ENCODE measurements around the gene SUV39H1.
"Not testable (repeated sequence)": the region's sequence is repeated elsewhere in the genome, so short reads cannot be mapped to it uniquely, and the experiment has no call there.

Gene SUV39H1, protein sequence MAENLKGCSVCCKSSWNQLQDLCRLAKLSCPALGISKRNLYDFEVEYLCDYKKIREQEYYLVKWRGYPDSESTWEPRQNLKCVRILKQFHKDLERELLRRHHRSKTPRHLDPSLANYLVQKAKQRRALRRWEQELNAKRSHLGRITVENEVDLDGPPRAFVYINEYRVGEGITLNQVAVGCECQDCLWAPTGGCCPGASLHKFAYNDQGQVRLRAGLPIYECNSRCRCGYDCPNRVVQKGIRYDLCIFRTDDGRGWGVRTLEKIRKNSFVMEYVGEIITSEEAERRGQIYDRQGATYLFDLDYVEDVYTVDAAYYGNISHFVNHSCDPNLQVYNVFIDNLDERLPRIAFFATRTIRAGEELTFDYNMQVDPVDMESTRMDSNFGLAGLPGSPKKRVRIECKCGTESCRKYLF

GRCh38 chrX:48696301-48696908 lies at the start of gene SUV39H1:
TSS of gene SUV39H1 (plus strand) at chrX:48696734. CDS start at chrX:48696785, 51 bp downstream.
- ATAC-seq (peak; percentile 96), DNase-seq (peak; percentile 85)

DNA sequence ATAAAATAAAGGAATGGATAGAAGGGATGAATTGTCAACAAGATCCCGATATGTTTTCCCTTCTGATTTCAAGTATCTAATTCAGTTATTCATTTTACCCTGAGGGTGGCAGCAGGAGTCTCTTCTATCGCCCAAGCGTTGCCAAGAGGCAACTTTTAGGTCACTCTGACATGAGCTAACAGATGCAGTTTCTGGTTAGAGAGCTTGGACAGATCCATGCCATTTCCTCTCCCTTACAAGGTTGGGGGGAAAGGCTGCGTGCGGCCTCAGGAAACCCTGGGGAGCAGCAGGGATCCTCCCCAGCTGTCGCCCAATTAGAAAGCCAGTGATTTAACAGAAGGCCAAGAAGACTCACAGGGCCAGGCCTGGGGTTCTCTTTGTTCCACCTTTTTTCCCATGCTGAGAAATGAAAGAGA lies 48.2 kb upstream of the SUV39H1 start:
- DNase-seq (peak; percentile 10), ATAC-seq (no peak)

GRCh38 chrX:48649102-48649501 lies 47.4 kb upstream of the SUV39H1 start:
- ATAC-seq (no peak), DNase-seq (no peak)

GRCh38 chrX:48652055-48652579 lies 44.4 kb upstream of the SUV39H1 start:
- ATAC-seq, DNase-seq: not testable (repeated sequence)

DNA sequence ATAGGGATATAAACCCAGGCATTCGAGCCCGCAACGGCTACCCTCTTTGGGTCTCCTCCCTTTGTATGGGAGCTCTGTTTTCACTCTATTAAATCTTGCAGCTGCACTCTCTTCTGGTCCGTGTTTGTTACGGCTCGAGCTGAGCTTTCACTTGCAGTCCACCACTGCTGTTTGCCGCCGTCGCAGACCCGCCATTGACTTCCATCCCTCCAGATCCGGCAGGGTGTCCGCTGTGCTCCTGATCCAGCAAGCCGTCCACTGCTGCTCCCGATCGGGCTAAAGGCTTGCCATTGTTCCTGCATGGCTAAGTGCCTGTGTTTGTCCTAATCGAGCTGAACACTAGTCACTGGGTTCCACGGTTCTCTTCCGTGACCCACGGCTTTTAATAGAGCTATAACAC lies 41.8 kb upstream of the SUV39H1 start:
- not testable (repeated sequence) for ATAC-seq, DNase-seq

- ATAC-seq, DNase-seq: not testable (repeated sequence)
Observed at GRCh38 chrX:48659686-48660085, 36.8 kb upstream of the SUV39H1 start.

- DNase-seq: no peak
- no peak for ATAC-seq
Observed at GRCh38 chrX:48663241-48663640, 33.3 kb upstream of the SUV39H1 start.

GRCh38 chrX:48664156-48664555 lies 32.4 kb upstream of the SUV39H1 start:
- ATAC-seq (no peak), DNase-seq (no peak)

GRCh38 chrX:48665991-48666390 lies 30.5 kb upstream of the SUV39H1 start:
- DNase-seq: no peak

DNA sequence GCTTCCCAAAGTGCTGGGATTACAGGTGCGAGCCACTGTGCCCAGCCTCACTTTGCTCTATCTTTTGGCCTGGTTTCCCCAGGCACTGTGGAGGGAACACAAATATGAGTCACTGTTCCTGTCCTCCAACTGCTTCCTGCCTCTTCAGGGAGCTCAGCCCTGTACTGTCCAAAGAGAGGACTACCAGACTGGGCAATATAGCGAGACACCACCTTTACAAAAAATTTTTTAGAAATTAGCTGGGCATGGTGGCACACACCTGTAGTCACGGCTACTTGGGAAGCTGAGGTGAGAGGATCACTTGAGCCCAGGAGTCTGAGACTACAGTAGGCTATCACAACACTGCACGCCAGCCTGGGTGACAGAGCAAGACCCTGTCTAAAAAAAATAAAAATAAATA lies 29.9 kb upstream of the SUV39H1 start:
- ATAC-seq: no peak
- DNase-seq: no peak

More at GRCh38 chrX:48665991-48666390, 30.5 kb upstream of the SUV39H1 start:
- no peak for ATAC-seq

DNA sequence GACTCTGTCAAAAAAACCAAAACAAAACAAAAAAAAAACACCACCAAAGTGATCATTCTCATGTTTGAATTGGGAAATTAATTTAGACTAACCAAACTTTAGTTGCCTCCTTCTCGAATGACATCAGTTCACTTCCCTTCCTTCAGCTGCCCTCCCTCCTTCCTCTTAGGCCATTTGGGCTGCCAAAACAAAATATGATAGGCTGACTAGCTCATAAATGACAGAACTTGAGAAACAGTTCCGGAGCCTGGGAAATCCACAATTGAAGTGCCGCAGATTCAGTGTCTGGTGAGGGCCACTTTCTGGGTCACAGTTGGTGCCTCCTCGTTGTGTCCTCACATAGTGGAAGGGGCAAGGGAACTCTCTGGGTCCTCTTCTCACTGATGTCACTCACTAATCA lies 29.0 kb upstream of the SUV39H1 start:
- ATAC-seq: no peak

GRCh38 chrX:48668187-48668586 lies 28.3 kb upstream of the SUV39H1 start:
- not testable (repeated sequence) for ATAC-seq, DNase-seq

More for the DNA sequence above, 29.0 kb upstream of the SUV39H1 start:
- DNase-seq: no peak

GRCh38 chrX:48676106-48676892 lies 20.2 kb upstream of the SUV39H1 start:
- DNase-seq (peak; percentile 91), ATAC-seq (peak; percentile 93)

- DNase-seq (peak; percentile 17), ATAC-seq (peak; percentile 24)
Observed at GRCh38 chrX:48676893-48677270, 19.7 kb upstream of the SUV39H1 start.

DNA sequence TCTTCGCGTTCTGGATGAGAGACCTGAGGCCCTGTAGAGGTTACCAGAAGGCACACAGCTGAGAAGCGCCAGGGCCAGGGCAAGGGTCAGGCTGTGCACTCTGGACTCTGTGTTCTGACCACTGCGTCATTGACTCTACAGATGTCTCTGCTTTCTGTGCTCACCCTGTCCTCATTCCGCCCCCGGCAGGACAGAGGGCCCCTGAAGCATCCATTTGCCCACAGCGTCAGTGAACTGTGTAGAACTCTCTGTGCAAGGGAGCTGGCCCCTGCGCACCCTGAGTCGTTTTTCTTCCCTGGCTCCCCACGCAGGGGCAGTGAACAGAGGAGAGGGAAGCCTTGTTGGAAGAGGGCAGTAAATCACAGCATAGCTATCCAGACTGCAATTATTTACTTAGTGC lies 19.0 kb upstream of the SUV39H1 start:
- ATAC-seq (no peak), DNase-seq (no peak)

GRCh38 chrX:48680467-48680866 lies 16.1 kb upstream of the SUV39H1 start:
- DNase-seq: peak; percentile 48
- ATAC-seq: not testable (repeated sequence)

DNA sequence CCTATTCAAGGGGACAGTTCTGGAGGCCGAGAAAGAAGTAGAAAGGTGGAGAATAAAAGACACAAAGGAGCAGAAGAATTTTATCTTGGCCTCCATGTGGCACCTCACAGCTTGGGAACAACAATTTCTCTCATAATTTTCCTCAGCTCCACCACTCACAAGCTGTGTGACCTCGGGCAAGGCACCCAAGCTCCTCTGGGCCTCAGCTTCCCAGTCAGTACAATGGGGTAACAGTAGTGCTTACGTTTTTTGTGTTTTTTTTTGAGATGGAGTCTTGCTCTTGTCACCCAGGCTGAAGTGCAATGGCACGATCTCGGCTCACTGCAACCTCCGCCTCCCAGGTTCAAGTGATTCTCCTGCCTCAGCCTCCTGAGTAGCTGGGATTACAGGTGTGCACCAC lies 15.6 kb upstream of the SUV39H1 start:
- ATAC-seq, DNase-seq: not testable (repeated sequence)

GRCh38 chrX:48681539-48682183 lies 14.9 kb upstream of the SUV39H1 start:
- no peak for DNase-seq
- no peak for ATAC-seq

DNA sequence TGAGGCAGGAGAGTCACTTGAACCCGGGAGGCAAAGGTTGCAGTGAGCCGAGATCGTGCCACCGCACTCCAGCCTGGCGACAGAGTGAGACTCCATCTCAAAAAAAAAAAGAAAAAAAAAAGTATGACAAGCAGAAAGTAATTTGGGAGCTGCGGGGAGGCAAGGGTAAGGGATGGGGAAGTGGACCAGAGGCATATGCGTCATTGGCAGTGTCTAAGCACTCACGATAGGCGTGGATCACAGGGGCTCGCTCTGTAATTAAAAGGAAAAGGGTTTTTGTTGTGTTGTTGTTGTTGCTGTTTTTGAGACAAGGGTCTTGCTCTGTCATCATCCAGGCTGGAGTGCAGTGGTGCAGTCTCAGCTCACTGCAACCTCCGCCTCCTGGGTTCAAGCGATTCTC lies 13.7 kb upstream of the SUV39H1 start:
- ATAC-seq, DNase-seq: not testable (repeated sequence)

DNA sequence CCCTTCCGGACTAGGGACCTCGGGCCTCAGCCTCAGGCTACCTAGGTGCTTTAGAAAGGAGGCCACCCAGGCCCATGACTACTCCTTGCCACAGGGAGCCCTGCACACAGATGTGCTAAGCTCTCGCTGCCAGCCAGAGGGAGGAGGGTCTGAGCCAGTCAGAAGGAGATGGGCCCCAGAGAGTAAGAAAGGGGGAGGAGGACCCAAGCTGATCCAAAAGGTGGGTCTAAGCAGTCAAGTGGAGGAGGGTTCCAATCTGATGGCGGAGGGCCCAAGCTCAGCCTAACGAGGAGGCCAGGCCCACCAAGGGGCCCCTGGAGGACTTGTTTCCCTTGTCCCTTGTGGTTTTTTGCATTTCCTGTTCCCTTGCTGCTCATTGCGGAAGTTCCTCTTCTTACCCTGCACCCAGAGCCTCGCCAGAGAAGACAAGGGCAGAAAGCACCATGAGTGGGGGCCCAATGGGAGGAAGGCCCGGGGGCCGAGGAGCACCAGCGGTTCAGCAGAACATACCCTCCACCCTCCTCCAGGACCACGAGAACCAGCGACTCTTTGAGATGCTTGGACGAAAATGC lies 13.0 kb upstream of the SUV39H1 start, which contains the start of gene WAS:
TSS of gene WAS (plus strand) at position 389 of the 572 bp plus-strand sequence. CDS start at position 444, 55 bp downstream.
- ATAC-seq: peak; percentile 82
- DNase-seq: peak; percentile 54

- ATAC-seq (no peak), DNase-seq (no peak)
Observed at GRCh38 chrX:48684134-48684533, 12.4 kb upstream of the SUV39H1 start.

Measured in stimulated activated naive CD8-positive, alpha-beta T cell treated with anti-CD3 and anti-CD28 coated beads, Interleukin-15, Interleukin-2, amounts not matched to agents 100 U/mL and 50 U/mL, for 24 hours (primary cell).